NCI-H2107 treated with DMSO at 0.1 percent for 48 hours (cell line): ENCODE data around the gene TDRD1.

ENCODE experiments used
- DNase-seq: peaks from one replicate; lab custom pipeline; 2025; ENCODE audit not compliant: unreplicated experiment; lab: John Stamatoyannopoulos, UW

The TDRD1 gene

DNA sequence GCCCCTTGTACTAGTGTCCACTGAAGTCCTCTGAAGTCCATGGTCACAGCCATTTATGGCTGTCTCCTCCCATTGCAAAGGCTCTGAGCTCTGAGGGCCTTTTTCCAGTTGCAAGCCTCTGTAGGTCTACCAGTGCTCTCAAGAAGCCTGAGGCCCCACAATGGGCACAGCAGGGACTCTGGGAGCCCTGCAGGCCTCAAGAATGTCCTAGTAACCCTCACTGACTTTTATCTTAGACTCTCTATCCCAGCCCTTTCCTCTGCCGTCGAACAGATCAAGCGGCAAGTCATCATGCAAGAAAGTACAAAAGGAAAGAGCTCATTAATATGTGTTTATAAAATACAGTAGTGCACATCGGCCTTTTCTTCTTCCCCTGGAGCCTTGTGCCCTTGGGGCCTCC, 83.3 kb downstream of the TDRD1 start:
- DNase-seq: no peak

DNA sequence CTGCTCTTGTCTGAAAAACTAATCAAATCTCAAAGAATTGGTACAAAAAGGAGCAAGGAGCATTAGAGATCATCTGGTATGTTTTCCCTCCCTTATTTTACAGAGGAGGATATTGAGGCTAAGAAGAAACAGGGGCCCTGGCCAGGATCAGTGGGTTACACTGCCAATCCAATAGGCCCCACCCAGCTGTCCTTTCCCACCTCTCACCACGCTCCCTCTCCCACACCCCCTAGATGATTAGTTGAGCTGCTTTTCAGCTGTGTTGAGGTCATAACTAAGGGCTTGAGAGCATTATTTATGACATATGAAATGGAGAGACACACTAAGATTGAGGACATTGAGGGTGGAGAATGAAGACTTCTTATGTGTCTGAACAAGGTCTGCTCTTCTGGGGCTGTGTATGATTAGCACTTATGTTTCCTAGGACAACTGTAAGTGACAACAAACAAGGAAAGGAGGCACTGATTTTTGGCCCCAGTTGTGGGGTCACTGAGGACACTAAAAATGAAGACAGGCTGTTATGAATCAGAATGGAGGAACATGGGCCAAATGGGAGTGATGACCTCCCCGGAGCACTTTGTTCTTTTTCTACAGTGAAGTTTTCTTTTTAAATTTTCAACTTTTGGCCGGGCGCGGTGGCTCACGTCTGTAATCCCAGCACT, 86.4 kb downstream of the TDRD1 start:
- DNase-seq: no peak

DNA sequence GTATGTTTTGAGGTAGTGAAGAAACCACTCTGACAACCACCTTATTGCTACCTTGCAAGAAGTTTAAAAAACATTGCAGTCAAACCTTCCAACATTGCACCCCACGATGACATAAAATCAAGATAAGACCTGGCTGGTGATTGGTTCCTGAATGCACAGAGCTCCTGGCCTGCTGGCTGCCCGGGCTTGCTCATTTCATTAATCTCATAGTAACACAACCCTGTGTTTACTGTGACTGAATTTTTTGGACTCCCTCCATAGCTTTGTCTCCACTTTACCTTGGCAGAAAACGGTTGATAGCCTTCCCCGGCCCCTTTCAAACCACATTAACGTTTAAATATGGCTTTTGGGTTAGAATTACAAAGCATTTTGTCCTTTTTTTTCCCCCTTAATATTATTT, 87.4 kb downstream of the TDRD1 start:
- DNase-seq: peak; percentile 17

DNA sequence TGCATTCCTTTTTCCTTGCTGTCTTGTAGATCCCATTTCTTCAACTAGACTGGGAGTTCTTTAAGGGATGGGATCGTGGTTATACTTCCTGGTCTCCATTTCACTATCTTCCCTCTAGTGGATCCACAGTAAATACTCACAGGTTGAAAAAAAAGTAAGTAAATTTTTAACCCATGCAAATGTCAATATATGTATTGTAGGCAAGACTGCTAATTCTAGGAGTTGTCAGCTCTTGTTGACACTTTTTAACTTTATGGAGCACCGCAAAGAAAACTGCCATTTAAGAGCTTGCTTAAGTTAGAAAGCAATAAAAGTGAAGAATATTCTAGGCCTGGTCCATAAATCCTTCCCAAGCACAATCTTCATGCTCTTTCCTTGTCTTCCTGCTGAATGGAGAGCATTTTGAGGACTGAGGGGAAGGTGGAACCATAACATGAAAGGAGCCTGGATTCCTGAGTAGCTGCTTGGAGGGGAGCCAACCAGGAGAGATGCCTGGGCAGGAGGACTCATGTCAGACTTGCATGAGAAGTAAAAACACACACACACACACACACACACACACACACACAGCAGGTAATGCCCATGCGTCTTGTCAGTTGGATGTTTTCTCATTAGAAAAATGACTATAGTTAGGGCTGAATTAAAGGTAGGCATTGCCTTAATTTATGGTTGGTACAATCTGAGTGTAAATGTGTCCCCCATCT, 92.1 kb downstream of the TDRD1 start:
- no peak for DNase-seq

DNA sequence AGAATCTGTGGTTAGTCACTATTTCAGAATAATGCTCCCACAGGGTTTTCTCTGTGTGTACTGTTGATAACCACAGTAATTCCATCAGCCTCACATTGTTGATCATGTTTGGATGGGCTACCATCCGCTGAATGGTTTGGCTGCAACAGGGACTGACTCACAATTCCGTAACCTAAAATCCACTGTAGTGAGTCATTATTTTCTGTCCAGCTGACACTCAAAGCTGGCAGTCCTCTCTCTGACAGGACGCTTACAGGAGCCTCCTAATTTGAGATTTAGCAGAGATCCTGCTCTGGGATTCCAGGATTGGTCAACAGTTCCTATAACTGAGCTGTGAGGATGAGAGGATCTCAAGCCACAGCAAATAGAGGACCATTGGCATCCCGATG, 92.6 kb downstream of the TDRD1 start:
- no peak for DNase-seq

DNA sequence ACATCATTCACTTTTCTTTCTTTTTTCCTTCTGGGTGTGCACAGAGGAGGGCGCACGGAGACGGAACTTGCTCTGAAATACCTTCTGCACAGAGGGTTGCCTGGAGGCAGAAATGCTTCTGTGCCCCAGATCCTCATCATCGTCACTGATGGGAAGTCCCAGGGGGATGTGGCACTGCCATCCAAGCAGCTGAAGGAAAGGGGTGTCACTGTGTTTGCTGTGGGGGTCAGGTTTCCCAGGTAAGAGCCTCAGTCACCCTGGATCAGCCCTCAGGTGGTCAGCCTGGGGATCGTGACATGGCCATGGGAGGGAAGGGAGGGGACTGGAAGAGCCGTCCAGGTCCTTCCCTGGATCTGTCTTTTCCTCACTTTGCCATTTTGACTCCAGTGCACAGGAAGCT, 93.5 kb downstream of the TDRD1 start:
- DNase-seq: no peak

DNA sequence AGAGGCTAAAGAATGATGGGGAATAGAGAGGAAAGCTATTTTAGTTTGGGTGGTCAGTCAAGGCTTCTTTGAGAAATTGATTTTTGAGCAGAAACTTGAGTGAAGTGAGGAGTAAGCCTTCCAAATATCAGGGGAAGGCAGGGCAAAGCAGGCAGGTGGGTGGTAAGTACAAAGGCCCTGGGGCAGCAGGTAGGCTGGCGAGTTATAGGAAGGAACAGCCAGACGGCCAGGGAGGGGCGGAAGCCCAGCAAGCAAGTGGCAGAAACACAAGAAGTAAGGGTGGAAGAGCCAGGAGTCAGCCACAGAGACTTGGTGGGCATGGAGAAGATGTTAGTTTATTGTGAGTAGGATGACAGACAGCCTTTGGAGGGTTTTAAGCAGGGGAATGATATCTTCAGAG, 94.8 kb downstream of the TDRD1 start:
- no peak for DNase-seq

DNA sequence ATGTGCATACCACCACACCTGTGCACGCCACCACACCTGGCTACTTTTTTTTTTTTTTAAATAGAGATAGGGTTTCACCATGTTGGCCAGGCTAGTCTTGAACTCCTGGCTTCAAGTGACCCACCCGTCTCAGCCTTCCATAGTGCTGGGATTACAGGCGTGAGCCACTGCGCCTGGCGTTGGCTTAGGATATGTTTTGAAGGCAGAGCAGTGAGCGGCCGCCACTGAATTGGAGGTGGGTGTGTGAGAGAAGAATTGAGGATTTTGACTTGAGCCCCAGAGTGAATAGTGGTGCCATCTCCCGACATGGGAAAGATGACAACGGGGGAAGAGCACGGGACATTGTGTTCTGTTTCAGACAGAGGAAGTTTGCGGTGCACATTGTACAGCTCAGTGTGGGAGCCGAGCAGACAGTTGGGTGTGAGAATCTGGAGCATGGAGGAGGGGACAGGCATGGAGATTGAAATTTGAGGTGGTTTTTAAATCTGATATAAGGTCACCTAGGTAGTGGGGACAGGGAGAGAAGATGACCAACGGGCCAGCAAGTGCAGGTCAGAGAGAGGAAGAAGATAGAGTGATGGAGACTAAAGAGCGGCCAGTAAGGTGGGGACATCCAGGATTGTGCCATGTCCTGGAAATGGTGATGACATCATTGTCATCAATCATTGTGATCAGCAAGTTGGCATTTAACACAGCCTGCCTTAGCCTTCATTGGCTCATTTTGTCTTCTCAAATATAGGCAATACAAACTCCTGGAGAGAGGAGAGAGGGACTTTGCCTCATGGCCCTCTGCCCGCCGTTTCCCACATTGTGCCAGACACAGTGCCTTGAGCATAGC, 95.7 kb downstream of the TDRD1 start:
- DNase-seq: no peak

DNA sequence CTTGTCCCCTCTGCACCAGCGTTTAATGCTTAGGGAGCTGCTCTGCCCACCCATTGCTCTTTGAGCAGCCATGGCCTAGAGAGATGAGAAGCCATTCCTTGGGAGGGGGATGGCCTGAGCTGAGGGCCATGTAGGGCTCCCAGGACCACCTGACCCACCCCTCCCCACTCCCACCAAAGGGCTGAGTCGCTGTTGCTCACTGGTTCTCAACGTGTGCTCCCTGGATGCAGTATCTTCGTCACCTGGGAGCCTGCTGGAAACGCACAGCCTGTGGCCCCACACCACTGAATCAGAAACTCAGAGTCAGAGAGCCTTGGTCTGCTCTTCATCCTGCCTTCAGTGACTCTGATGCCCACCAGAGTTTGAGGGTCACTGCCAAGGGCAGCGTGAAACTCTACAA, 96.9 kb downstream of the TDRD1 start:
- DNase-seq: no peak

DNA sequence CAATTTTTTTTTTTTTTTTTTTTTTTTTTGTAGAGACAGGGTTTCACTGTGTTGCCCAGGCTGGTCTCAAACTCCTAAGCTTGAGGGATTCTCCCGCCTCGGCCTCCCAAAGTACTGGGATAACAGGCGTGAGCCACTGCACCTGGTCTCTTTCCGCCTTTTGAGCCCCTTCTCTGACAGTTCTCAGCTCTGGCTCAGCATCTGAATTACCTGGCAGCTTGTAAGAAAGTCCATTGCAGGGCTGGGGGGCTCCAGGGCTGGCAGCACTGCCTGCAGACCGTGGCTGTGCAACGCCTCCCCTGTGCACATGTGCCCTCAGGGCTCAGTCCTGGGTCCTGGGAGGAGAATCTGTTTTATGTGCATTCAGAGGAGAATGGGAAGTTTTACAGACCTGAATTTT, 97.5 kb downstream of the TDRD1 start:
- no peak for DNase-seq

DNA sequence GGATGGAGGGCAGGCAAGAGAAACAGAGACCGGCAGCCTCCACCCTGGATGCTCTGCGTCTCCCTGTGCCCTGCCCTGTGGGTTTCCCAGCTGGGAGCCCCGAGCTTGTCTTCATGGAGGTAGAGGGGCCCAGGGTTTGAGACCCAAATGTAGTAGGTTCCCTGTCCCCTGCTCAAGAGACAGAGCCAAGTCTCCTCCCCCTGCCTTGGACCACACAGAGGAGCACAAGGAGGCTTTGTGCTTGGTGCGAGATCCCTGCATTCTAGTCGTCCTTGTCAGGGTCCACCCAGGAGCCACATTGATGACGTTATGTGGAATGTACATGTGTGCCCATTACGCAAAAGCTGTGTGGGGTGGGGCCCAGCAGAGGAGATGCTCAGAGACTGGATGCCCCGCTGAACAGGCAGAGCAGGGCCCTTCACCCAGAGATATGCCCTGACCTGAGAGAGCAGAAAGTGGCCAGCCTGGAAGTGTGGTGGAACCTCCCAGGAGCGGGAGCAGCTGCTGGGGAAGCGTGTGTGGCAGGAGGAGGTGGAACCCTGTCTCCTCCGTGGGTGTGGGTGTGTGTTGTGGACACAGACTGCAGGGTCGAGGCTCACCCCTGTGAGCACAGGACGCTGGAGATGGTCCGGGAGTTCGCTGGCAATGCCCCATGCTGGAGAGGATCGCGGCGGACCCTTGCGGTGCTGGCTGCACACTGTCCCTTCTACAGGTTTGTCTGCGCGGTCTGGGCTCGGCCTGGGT, 99.2 kb downstream of the TDRD1 start:
- no peak for DNase-seq

DNA sequence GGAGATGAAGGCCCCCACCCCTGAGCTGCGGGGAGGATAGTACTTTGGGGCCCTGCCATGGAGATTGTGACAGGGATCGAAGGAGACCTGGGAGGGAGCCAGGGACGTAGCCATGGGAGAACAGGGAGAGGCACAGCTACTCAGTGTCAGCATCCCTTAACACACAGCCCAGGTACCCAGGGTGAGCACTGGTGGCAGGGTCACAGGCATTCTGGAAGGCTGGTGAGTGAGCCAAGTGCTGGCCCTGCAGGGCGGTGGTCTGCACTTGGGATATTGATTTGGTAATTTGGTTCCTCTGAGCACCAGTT, 99.7 kb downstream of the TDRD1 start:
- no peak for DNase-seq

DNA sequence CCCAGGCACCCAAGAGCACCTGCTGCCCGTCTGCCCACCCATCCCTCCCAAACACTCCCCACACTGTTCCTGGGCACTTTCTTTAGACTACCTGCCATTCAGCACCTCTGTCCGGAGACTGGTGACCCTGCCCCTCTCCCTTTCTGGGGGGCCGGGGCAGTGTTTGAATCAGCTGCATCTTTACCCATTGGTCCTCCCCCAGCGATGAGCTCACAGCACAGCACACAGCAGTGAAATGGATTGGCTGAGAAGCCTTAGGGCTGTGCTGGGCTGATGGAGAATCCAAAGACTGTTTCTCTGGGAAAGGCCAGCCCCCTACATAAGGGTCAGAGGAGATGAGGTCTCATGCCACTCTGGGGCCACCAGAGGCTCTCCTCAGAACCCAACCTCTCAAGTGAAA, 100.1 kb downstream of the TDRD1 start:
- DNase-seq: no peak

DNA sequence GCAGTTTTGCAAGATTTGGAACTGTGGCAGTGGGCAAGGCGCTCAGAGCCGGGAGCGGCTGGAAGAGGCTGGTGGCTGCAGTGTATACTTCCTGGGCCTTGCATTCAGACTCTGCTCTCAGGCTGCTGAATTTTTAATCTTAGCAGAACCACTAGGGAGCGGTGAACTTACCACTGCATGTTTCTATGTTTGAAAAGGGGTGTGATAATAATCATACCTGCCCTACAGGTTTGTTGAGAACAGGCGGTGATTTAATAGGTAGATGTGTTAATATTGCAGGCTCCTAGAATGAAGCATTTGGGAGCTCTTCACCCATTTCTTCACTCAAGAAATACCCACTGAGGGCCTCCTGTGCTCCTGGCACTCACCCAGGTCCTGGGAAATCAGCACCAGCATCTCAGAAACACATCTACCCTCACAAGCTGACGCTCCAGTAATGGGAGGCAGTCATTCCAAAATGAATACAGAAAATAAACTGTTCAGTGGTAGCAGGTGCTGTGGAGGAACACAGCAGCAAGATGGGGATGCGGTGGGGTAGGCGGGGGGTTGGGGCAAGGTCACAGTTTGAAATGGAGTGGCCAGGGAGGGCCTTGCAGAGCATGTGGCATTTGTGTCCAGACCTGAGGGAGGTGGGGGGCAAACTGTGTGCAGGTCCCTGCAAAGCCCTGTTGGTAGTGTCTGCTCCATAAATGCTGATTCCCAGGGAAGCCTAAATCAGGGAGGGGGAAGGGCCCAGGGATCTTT, 100.9 kb downstream of the TDRD1 start:
- DNase-seq: no peak

DNA sequence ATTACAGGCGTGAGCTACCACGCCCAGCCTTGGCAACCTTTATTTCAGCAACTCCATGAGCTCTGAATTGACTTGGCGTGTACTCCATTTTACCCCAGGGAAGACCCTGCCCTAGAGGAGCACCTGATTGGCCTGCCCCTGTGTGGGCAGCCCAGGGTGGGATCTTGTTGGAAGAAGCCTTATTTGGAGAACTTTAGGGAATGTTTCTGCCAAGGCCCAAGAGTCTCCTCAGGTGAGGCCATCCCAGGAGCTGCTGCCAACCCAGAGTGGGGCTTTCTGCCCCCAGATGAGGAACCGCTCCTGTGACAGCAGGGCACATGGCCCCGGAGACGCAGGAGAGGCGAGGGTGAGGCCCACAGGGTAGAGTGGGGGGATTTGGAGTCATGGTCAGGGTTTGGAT, 101.9 kb downstream of the TDRD1 start:
- DNase-seq: no peak

DNA sequence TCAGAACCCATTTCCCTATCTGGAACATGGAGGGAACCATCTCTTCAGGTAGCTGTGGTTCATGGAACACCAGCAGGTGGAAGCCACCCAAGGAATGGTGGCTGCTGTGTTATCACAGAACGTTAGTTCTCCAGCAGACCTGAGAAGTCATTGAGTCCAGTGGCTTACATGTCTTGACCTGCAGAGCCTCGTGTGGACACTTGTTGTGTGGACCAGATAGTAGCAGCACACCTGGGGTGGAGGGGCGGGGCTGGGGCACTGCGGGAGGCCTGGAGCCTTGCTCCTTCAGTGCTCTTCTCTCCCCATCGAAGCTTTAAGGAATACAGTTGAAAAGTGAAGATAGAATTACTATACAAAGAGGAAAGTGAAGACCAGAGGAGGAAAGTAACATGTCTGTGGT, 102.3 kb downstream of the TDRD1 start:
- DNase-seq: no peak
